Measurements from ENCODE around the gene TMED4. TPM values are rescaled to one million over a fixed set of nuclear protein-coding genes. Genes with fewer than 3 reads are reported as not detected.
A peak's percentile ranks its signal among the peaks of the same experiment; 100 is the strongest.

The TMED4 gene
- total and polyA plus RNA-seq, 10 of the 15 experiments (the other 5 are each of a cell fraction or from before 2014, with no cell fraction given): 20.8 to 71.3 (median 51.0) TPM

GRCh38 chr7:44615149-44615611, 33.1 kb upstream of the TMED4 start:
- no TSS peak for BruUV-seq (replicated peaks)
- peaks cover 0 to 7% of the 10 kb centered on the region in 2 experiments; a peak in 2 of 4 replicates for H3K36me3 ChIP-seq (ENCODE audit: control insufficient read depth in 2 of 2, insufficient read depth in 2 of 2, low read length in 1 of 2)
- H3K9ac ChIP-seq (ENCODE audit: control insufficient read depth, insufficient read depth, low read length): no peak overlapping the region
- H3K9me3 ChIP-seq (replicated peaks; ENCODE audit: control insufficient read depth, insufficient read depth, low read length): no peaks in the 10 kb centered on the region
- CTCF ChIA-PET: interaction anchor here (1.2 kb wide), 1 partner anchor 135 kb away, joined by 3 read pairs; no protein-coding TSS in a partner anchor
- SMC1A ChIA-PET (ENCODE audit: uncharacterized antibody, unreplicated experiment): interaction anchor here (2.7 to 4.3 kb wide), 2 partner anchors 20 to 24 kb away, joined by 13 to 19 read pairs; no protein-coding TSS in a partner anchor
- peaks cover 84% of the 10 kb centered on the region for H3K79me2 ChIP-seq (ENCODE audit: control insufficient read depth, insufficient read depth, low read length)
- in situ Hi-C loops (cut with MboI): no loop called here
- intact Hi-C loops (cut with micrococcal nuclease; ENCODE audit: unreplicated experiment): no loop called here
- 50% methylated on average over 2 of the region's 2 CpGs for WGBS (ENCODE audit: insufficient coverage, insufficient replicate concordance, low lambda C conversion rate, missing lambda C conversion rate)
- no peaks in the 10 kb centered on the region for H3K27me3 ChIP-seq (replicated peaks in 1 of 2; ENCODE audit: control insufficient read depth in 2 of 2, insufficient read depth in 2 of 2, low read length in 1 of 2)
- peak overlapping the region; percentile 1; the same call in 1 of the 2 replicates for H3K4me2 ChIP-seq (ENCODE audit: control insufficient read depth, insufficient read depth)
- peak; percentile 58 for ATAC-seq
- H3K4me3 ChIP-seq: no peak overlapping the region
- RAD21 ChIA-PET (ENCODE audit: unreplicated experiment): interaction anchor here (10.1 kb wide), 1 partner anchor 19 kb away, joined by 130 read pairs; no protein-coding TSS in a partner anchor
- peaks cover 40% of the 10 kb centered on the region for H3K4me1 ChIP-seq (ENCODE audit: control insufficient read depth, insufficient read depth, low read length)
- H2AFZ ChIP-seq (ENCODE audit: control insufficient read depth, low read depth, low read length): no peak overlapping the region
- DNase-seq (ENCODE audit: low read depth, low spot score): no peak
- no peak for FAIRE-seq
- no peaks in the 10 kb centered on the region for H4K20me1 ChIP-seq (ENCODE audit: control insufficient read depth, insufficient read depth)
- peak overlapping the region; percentile 46 for H3K27ac ChIP-seq (ENCODE audit: control insufficient read depth, insufficient read depth)
- POLR2A ChIA-PET: interaction anchor here (0.6 to 0.7 kb wide), 3 partner anchors 10 to 59 kb away, joined by 3 to 7 read pairs (median 5); no protein-coding TSS in a partner anchor
- TF ChIP-seq ATF3 (IDR thresholded peaks at IDR 0.05; ENCODE audit: borderline replicate concordance, extremely low read depth, low read depth, low read length): no peak
- no peak for TF ChIP-seq NFYA (IDR thresholded peaks at IDR 0.05; ENCODE audit: borderline replicate concordance, low read depth, low read length)
- no peak for TF ChIP-seq ASH2L (IDR thresholded peaks at IDR 0.05; ENCODE audit: borderline replicate concordance, low read depth)
- no peak for TF ChIP-seq MYB (IDR thresholded peaks at IDR 0.05; ENCODE audit: borderline replicate concordance, low read depth, low read length)
- TF ChIP-seq ATF7 (IDR thresholded peaks at IDR 0.05; ENCODE audit: low read depth): peak; percentile 65
- no peak for TF ChIP-seq RFX5 (IDR thresholded peaks at IDR 0.05; ENCODE audit: low read depth, low read length)
- TF ChIP-seq ZBTB33 (IDR thresholded peaks at IDR 0.05): no peak
- TF ChIP-seq RELA (IDR thresholded peaks at IDR 0.05; ENCODE audit: borderline replicate concordance, partially characterized antibody): no peak
- no peak for TF ChIP-seq FOXM1 (IDR thresholded peaks at IDR 0.05; ENCODE audit: low read depth, low read length)
- no peak for TF ChIP-seq SMAD5 (IDR thresholded peaks at IDR 0.05; ENCODE audit: low read depth)
- TF ChIP-seq POLR2AphosphoS2 (IDR thresholded peaks at IDR 0.05; ENCODE audit: low read depth, low read length): no peak
- TF ChIP-seq NR2C2 (IDR thresholded peaks at IDR 0.05; ENCODE audit: borderline replicate concordance, control insufficient read depth, insufficient read length, low read depth): no peak
- 0 out of 2 replicates have a peak, but pooled peaks have one; percentile 51 for TF ChIP-seq CREB1 (IDR thresholded peaks at IDR 0.05; ENCODE audit: low read depth)
- TF ChIP-seq BHLHE40 (IDR thresholded peaks at IDR 0.05; ENCODE audit: borderline replicate concordance in 1 of 2, low read depth in 2 of 2, low read length in 1 of 2): no peak
- TF ChIP-seq SKIL (IDR thresholded peaks at IDR 0.05; ENCODE audit: low read depth, poor library complexity, severe bottlenecking): no peak
- no peak for TF ChIP-seq ZSCAN29 (IDR thresholded peaks at IDR 0.05)
- TF ChIP-seq ATF2 (IDR thresholded peaks at IDR 0.05; ENCODE audit: low read length): peak; percentile 56; the same call in 1 of the 2 replicates
- TF ChIP-seq ESRRA (IDR thresholded peaks at IDR 0.05; ENCODE audit: low read length): no peak
- TF ChIP-seq RAD21 (IDR thresholded peaks at IDR 0.05; ENCODE audit: insufficient read depth, low read depth, low read length): no peak
